ENCODE measurements around the gene CREB1.

The CREB1 gene

DNA sequence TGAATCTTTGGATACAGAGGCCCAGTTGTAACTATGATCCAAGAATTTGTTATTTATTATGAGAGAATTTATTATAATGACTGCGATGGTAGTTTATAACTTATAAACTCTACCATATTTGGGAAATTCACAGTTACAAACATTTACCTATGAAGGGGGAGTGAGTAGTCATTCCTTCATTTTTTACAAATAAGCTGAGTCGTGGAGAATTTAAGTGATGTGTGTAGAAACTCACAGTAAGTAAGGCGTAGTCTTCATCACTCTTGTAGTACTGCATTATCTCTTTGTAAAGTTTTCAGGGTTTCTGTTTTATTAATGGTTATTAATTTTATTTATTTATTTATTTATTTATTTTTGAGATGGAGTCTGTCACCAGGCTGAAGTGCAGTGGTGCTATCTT is 13.5 kb downstream of the CREB1 start:
- DNase-seq (ENCODE audit: low read depth in 2 of 2) = no peak

DNA sequence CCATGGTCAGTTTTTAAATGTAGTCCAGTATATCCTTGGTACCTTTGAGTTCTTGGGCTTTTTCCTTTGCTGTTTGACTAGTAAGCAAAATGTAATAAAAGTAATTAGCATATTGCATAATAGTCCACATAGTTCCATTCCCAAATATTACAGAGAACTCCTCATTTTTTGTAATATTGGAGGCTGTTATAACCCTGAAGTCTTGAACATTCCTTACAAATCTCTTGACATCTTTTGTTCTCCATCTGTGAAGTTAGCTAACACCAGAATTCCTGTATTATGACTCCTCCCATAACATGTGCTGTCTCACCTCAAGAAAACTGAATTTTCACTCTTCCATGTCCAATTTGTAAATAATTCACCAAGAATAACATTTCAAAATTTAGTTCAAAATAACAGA is 17.1 kb downstream of the CREB1 start:
- DNase-seq (ENCODE audit: low read depth in 2 of 2) = no peak

DNA sequence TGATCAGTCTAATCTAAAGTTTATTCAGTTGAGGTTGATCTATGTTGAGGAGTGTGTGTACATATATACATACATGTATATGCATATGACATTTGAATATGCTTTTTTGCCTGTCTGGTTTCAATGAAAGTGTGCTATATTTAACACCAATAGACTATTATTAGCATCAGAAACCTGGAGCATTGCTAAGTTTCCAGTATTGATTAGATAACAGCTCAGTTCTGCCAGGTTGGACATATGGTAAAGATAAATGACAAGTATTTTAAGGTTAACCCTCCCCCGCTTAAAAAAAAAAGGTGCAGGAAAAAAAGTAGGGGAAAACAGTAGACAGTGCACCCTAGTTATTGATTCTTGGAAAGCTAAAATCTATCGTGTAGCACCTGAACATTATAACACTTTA is 19.4 kb downstream of the CREB1 start:
- DNase-seq (ENCODE audit: low read depth in 2 of 2) = no peak

DNA sequence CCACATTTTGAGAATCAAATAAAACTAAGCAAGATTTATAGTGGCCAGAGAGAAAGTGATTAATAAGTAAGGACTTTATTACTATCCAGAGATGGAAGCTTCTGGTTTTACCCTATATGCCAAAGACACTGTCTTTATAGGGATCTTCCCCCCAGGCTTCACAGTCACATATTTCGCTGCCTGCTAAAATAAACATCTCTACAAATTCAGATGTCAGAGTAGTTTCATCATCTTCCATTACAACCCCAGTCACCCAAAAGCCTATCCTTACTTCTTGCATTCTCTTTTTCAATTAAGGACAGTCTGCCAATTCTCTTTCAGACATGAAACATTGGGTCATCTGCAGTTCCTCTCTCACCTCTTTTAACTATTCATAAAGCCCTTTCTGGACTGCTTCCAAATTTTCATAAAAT is 28.3 kb downstream of the CREB1 start:
- DNase-seq (ENCODE audit: low read depth in 2 of 2) = no peak

- DNase-seq (ENCODE audit: low read depth in 2 of 2) = no peak
These were observed 31.8 kb downstream of the CREB1 start for GRCh38 chr2:207561386-207562080.

DNA sequence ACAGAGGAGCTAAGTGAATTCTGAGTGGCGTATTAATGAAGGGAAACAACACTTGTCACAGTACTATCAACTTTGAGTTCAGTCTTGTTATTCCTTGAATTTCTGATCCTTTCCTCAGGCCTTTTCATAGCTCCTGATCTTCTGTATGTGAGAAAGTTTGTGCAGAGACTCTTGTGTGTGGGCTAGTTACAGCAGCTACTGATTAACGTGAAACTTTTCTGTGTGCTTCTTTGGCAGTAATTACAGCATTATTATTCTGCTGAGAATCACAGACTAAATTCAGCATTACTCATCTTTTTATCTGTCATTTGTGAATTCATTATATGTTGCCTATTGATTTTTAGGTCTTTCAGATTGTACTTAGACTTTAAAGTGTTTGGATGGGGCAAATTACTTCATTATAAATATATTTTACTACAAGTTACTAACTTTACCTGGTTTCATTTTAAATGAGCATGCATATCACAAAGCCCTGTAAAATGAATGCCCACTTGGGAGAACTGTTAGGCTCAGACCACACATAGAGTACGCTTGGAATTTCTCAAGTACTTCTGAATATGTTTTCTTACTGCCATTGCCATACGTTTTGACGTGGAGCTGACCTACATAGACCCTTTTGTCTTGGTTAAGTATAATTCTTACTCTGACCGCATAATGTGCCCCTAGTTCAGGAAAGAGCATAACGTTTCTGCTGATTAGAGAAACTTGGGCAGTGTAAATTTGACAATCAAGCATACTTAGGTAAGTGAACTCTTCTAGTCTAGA is 36.2 kb downstream of the CREB1 start:
- DNase-seq (ENCODE audit: low read depth in 2 of 2) = no peak

GRCh38 chr2:207567671-207568070 is 37.9 kb downstream of the CREB1 start:
- no peak for DNase-seq (ENCODE audit: low read depth in 2 of 2)

DNA sequence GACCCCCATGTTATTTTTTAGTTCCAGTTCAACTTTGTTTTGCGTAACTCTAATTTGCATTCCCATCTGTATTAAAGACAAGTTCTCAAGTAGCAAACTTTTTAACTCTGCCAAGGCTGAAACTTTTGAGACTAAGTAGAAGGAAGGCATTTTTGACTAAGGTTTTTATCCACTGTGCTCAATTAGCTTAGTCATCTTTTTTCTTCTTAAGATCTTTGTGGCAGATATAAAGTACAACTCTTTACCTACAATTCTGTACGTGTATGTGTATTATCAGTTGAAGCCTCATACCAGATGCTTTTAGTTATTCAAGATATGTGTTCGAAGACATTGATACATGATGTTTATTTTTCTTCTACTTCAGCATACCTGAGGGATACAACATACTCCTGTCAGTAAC is 41.6 kb downstream of the CREB1 start:
- no peak for DNase-seq (ENCODE audit: low read depth in 2 of 2)

DNA sequence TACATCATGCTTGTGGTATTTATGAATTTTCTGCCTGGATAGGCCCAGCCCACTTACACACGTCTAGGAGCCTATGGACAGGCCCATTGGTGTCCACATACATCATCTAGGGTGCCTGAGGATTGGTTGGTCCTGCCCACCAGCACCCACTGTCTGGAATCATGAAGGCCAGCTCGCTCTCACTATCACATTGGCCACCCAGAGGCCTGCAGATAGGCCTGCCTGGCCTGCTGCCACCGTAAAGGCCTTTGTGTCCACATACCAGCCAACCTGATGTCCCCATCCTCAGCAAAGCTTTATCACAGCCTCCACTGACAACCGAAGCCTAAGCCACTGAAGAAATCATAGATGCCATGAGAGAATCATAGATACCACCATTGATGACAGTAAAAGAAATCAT is 55.2 kb downstream of the CREB1 start:
- DNase-seq (ENCODE audit: low read depth in 2 of 2) = no peak

- DNase-seq (ENCODE audit: low read depth in 2 of 2) = no peak
These were observed 57.5 kb downstream of the CREB1 start for GRCh38 chr2:207587305-207587704.

DNA sequence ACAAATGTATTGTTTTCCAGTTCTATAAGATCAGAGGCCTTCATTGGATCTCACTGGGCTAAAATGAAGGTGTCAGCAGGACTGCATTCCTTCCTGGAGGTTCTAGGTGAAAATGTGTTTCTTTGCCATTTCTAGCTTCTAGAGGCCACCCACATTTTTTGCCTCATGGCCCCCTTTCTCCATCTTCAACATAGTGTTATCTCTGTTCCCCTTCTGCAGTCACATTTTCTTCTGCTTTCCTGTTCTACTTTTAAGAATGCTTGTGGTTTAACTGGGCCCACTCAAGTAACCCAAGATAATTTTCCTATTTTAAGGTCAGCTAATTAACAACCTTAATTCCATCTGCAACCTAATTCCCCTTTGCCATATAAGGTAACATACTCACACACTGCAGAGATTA is 59.4 kb downstream of the CREB1 start:
- no peak for DNase-seq (ENCODE audit: low read depth in 2 of 2)

DNA sequence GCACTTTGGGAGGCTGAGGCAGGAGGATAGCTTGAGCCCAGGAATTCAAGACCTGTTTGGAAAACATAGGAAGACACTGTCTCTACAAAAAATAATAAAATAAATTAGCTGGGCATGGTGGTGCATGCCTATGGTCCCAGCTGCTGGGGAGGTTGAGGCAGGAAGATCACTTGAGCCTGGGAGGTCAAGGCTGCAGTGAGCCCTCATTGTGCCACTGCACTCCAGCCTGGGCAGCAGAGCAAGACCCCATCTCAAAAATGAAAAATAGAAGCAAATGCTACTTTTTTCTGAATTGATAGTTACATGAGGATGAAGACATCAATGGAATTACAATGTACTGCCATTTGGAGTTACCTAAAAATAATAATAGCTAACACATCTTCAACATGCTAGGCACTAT is 63.5 kb downstream of the CREB1 start:
- DNase-seq (ENCODE audit: low read depth in 2 of 2) = no peak

GRCh38 chr2:207594264-207594663 is 64.5 kb downstream of the CREB1 start:
- DNase-seq (ENCODE audit: low read depth in 2 of 2) = no peak

- no peak for DNase-seq (ENCODE audit: low read depth in 2 of 2)
These were observed 65.0 kb downstream of the CREB1 start for GRCh38 chr2:207594731-207595130.

GRCh38 chr2:207599636-207600035 is 69.9 kb downstream of the CREB1 start:
- DNase-seq (ENCODE audit: low read depth in 2 of 2) = no peak

DNA sequence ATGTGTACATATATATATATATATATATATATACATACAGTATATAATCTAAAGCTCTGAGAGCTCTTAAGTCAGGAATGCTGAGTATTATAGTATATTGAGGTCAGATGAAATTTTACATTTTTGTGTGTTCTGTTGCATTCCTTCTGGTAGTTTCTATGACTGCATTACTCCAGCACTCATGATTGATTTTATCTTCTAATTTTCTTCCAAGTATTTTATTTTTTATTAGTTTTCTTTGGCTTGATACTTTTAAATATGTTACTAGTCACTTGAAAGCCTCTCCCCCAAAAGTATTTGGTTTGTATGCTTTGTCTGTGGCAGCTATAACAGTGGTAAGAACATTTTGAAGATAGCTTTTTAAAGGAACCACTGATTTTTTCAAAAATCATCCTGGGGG is 70.5 kb downstream of the CREB1 start:
- DNase-seq (ENCODE audit: low read depth in 2 of 2) = no peak

GRCh38 chr2:207601774-207602173 is 72.0 kb downstream of the CREB1 start:
- DNase-seq (ENCODE audit: low read depth in 2 of 2) = no peak

- DNase-seq (ENCODE audit: low read depth in 2 of 2) = no peak
These were observed 73.7 kb downstream of the CREB1 start for GRCh38 chr2:207603486-207603885.

DNA sequence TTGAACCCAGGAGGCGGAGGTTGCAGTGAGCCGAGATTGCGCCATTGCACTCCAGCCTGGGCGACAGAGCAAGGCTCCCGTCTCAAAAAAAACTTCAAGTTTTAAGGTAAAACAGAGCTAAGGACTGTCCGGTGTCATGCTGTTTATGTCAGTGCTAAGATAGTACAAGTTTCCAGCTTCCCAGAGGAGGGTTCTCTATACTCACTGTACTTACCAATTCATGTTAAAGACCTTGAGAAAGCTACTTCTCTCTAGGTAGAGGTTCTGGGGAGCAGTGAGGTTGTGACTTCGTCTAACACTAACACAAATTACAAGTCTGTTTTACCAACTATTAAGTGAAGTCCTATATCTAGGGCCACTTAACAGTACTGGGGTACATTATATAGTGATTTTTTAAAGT is 76.6 kb downstream of the CREB1 start:
- DNase-seq (ENCODE audit: low read depth in 2 of 2) = no peak

DNA sequence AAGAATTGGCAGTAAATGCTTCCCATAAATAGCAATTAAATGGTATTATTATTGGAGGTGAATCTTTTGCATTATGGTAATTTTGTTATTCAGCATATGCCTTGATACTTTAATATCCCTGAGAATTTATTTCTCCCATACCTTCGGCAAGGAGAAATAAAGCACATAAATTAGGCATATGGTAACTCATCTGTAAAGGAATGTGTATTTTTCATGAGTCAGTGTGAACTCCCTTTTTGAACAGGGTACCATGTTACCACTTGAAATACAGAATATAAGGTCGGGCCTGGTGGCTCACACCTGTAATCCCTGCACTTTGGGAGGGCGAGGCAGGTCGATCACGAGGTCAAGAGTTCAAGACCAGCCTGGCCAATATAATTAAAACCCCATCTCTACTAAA is 77.1 kb downstream of the CREB1 start:
- no peak for DNase-seq (ENCODE audit: low read depth in 2 of 2)

DNA sequence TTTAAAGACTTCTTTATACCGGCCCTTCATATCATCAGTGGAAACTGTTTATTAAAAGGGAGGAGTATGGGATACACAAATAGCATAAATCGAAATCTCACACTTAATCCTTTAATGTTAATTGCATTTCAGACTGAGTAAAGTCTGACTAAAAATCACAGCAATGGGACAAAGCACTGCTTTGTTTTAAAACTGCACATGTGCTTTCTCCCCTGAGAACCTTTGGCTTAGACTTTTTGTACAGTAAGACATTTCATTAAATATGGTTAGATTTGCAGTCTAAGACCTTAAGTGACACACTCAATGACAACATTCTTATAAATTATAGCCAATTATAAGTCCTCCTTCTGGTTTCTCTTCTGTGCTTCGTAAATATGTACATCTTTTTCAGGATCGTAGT is 83.0 kb downstream of the CREB1 start:
- no peak for DNase-seq (ENCODE audit: low read depth in 2 of 2)

GRCh38 chr2:207614824-207615223 is 85.1 kb downstream of the CREB1 start:
- DNase-seq (ENCODE audit: low read depth in 2 of 2) = no peak

- DNase-seq (ENCODE audit: low read depth in 2 of 2) = no peak
These were observed 86.4 kb downstream of the CREB1 start for GRCh38 chr2:207616185-207616584.

All from stimulated activated CD8-positive, alpha-beta memory T cell treated with anti-CD3 and anti-CD28 coated beads, Interleukin-2, amount 100 ng/mL, for 48 hours (primary cell).